Esophagus muscularis mucosa (tissue), 4 donors: ENCODE data around the gene KIF17. TPM values are rescaled to one million over a fixed set of nuclear protein-coding genes. Genes with fewer than 3 reads are reported as not detected.
A peak's percentile ranks its signal among the peaks of the same experiment; 100 is the strongest.

Source experiments
- DNase-seq: peaks from one replicate; pipeline ENCODE4 v3.0.0-alpha.2; 2017; ENCODE audit errors: extremely low spot score
- H3K27ac ChIP-seq, 4 donors: fragments of 200-600 bp; sonication (generic); replicated peaks in 1 of 4; 1 replicate in 3 of 4; 2 replicates in 1 of 4; pipeline ENCODE4 v1.5.1; 2016 to 2019; ENCODE audit warnings: mild to moderate bottlenecking in 1 of 4
- H3K27me3 ChIP-seq, 4 donors: fragments of 200-600 bp; sonication (generic); one replicate each; pipeline versions ENCODE4 v1.5.1 to v1.6.0; 2016 to 2019
- H3K36me3 ChIP-seq, 4 donors: fragments of 200-600 bp; sonication (generic); one replicate each; pipeline ENCODE4 v1.5.1; 2016 to 2019
- H3K4me1 ChIP-seq, 4 donors: fragments of 200-600 bp; sonication (generic); one replicate each; pipeline ENCODE4 v1.5.1; 2016 to 2019
- H3K4me3 ChIP-seq, 4 donors: fragments of 200-600 bp; sonication (generic); 1 replicate in 2 of 4; 2 replicates in 2 of 4; pipeline ENCODE4 v1.5.1; 2016 to 2019; ENCODE audit warnings: mild to moderate bottlenecking in 4 of 4, moderate library complexity in 1 of 4
- H3K9me3 ChIP-seq, 4 donors: fragments of 200-600 bp; sonication (generic); 1 replicate in 3 of 4; 2 replicates in 1 of 4; pipeline ENCODE4 v1.5.1; 2016 to 2019
- CTCF ChIP-seq, 3 experiments: fragments of 200-600 bp in 2 of 3; fragments of 450-650 bp in 1 of 3; sonication (generic) in 2 of 3; IDR thresholded peaks; one replicate each; pipeline ENCODE4 v1.5.1; 2017 to 2019; ENCODE audit warnings: antibody characterized with exemption in 3 of 3, mild to moderate bottlenecking in 2 of 3, moderate library complexity in 1 of 3
- EP300 ChIP-seq: sonication (generic); formaldehyde crosslinking; IDR thresholded peaks from one replicate; pipeline ENCODE4 v1.6.1; 2017; ENCODE audit warnings: antibody characterized with exemption
- POLR2A ChIP-seq: fragments of 450-650 bp; IDR thresholded peaks from one replicate; pipeline ENCODE4 v1.6.1; 2017; ENCODE audit warnings: antibody characterized with exemption, moderate library complexity, mild to moderate bottlenecking, low read depth
- POLR2AphosphoS5 ChIP-seq, 2 donors: sonication (generic); formaldehyde crosslinking; IDR thresholded peaks; one replicate each; pipeline ENCODE4 v1.6.1; 2017; ENCODE audit warnings: antibody characterized with exemption in 2 of 2
- WGBS: methylation state at CpG from one replicate; pipeline ENCODE4 v1.1.5; 2018; 5-methylcytosine and 5-hydroxymethylcytosine counted together
- intact Hi-C: fragments of 100-400 bp; cut with DNase I; formaldehyde crosslinking; loops from one replicate; pipeline ENCODE4 v1.15.1; 2023
- total RNA-seq, 4 donors: library from RNA; depleted of rRNA; stranded (reverse); fragments of >200 nt; gene quantifications; one replicate each; pipeline versions ENCODE4 v1.1.0 to v1.2.1, GENCODE V29; 2016

KIF17 gene
- 1 to 10 TPM; 2.0 to 7.3 (median 3.4) TPM for total RNA-seq

DNA sequence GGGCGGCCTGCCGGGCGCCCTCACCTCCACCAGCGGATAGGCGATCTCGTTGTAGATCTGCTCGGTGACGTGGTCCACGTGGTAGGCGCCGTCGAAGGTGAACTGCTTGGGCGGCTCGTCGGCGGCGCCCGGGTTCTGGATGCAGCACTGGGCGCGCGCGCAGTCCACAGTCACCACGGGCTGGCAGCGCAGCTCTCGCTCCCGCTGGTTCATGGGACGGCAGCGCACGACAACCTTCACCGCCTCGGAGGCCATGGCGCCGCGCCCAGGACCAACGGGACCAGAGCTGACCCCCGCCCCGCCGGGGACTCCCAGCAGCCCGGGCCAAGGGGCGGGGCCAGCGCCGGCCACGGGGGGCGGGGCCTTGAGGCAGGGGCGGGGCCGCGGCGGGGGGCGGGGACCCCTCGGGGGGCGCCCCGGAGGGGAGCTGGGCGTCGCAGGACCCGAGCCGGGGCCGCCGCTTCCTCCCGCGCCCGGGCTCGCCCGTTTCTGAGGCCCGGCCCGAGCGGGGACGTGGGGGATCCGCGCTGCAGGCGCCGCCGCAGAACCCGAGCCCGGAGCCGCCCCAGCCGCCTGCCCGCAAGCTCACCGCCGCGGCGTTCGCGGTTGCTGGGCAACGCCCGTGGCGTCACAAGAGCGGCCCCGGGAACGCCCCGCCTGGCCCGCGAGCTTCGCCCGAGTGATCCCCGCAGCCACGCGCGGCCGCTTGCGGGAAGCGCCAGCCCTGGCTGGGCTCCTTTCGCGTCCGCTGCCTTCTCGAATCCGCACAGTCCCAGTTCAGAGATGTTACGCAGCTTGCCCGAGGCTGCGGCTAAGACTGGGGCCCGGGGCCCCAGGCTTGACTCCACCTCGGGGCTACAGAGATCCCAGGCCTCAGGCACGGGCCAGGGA lies at the start of gene KIF17:
KIF17 (minus strand) TSS at position 556 of the 891 bp plus-strand sequence; CDS start at position 255, 301 bp downstream.
- no peak for DNase-seq
- no peak for TF ChIP-seq POLR2AphosphoS5 (IDR thresholded peaks at IDR 0.05)
- TF ChIP-seq EP300, result no peak
- TF ChIP-seq POLR2A, result no peak
- no peak for TF ChIP-seq CTCF (IDR thresholded peaks at IDR 0.05)
- WGBS, result no CpG with 5 or more reads among the region's 112 CpGs
- Histone ChIP-seq H3K4me3 (peak within 1 kb of the TSS; percentile 52 to 74 (median 57)), H3K27me3 (peaks cover 0 to 23% (median 6%) of the 10 kb centered on the region in 4 donors), H3K36me3 (no peaks in the 10 kb centered on the region), H3K27ac (peak within 1 kb of the TSS in 3 of 4 donors; percentile 28 to 54 (median 39)), H3K9me3 (no peaks in the 10 kb centered on the region), H3K4me1 (peaks cover 9 to 17% (median 12%) of the 10 kb centered on the region in 4 donors)
- intact Hi-C loops, result no loop called here

DNA sequence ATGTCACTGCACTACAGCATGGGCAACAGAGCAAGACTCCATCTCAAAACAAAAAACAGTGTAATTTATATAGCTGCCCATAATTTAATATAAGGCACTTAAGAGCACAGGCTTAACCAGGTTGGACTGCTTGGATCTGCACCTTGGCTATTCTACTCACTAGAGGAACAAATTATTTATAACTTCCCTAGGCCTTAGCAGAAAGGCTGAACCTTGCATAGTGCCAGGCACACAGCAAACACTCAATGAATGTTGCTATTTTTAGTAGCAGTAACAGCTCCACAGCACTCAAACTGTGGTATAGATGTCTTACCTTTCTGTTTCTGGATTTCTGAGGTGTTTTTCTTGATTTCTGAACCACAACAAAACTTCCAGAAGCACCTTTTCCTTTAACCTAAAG lies 49.5 kb upstream of the KIF17 start:
- no peaks in the 10 kb centered on the region for H3K9me3 ChIP-seq
- no peak for DNase-seq
- H3K4me1 ChIP-seq, result peaks cover 5 to 12% (median 10%) of the 10 kb centered on the region in 4 donors
- H3K27me3 ChIP-seq, result no peaks in the 10 kb centered on the region
- TF ChIP-seq EP300 (no peak), POLR2A (no peak), CTCF (IDR thresholded peaks at IDR 0.05) (no peak), POLR2AphosphoS5 (IDR thresholded peaks at IDR 0.05) (no peak)
- H3K4me3 ChIP-seq, result no peak overlapping the region
- peaks cover 71 to 100% (median 95%) of the 10 kb centered on the region in 4 donors for H3K36me3 ChIP-seq
- intact Hi-C loops, result no loop called here
- no peak overlapping the region for H3K27ac ChIP-seq

DNA sequence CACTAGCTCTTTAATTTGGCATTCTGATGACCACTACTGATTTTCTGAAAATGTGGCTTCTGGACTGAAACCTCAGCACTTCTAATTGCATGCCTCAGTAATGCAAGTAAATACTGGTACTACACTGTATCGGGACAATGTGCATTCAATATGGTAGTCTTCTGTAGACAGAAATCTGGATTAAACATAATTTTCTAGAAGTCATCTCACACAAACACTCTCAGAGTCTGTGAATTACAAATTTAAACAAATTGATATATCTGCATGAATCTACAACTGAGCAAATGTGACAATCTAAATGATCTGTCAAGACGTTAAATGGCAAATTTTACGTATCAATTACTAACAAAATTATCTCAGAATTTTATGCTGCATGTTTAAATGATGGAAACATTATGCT lies 45.6 kb upstream of the KIF17 start:
- Histone ChIP-seq H3K27me3 (no peaks in the 10 kb centered on the region), H3K4me3 (no peak overlapping the region), H3K9me3 (no peaks in the 10 kb centered on the region), H3K27ac (no peak overlapping the region), H3K36me3 (peaks cover 86 to 100% (median 95%) of the 10 kb centered on the region in 4 donors), H3K4me1 (peaks cover 5 to 12% (median 10%) of the 10 kb centered on the region in 4 donors)
- DNase-seq, result no peak
- TF ChIP-seq POLR2AphosphoS5 (IDR thresholded peaks at IDR 0.05), result no peak
- TF ChIP-seq CTCF (IDR thresholded peaks at IDR 0.05), result no peak
- no peak for TF ChIP-seq EP300
- TF ChIP-seq POLR2A, result no peak
- intact Hi-C loops, result no loop called here
- 95% methylated on average over 3 of the region's 3 CpGs for WGBS

- H3K27me3 ChIP-seq, result no peaks in the 10 kb centered on the region
- intact Hi-C loops, result no loop called here
- no peak for TF ChIP-seq POLR2A
- TF ChIP-seq EP300, result no peak
- TF ChIP-seq CTCF (IDR thresholded peaks at IDR 0.05), result no peak
- TF ChIP-seq POLR2AphosphoS5 (IDR thresholded peaks at IDR 0.05), result no peak
- no peak for DNase-seq
- peaks cover 85 to 100% (median 98%) of the 10 kb centered on the region in 4 donors for H3K36me3 ChIP-seq
- 90% methylated on average over 6 of the region's 6 CpGs for WGBS
- H3K4me1 ChIP-seq, result no peaks in the 10 kb centered on the region
- H3K4me3 ChIP-seq, result no peak overlapping the region
- H3K9me3 ChIP-seq, result no peaks in the 10 kb centered on the region
- no peak overlapping the region for H3K27ac ChIP-seq
Observed at GRCh38 chr1:20760322-20760721, 42.5 kb upstream of the KIF17 start.
